IPS DF 6.9 (cell line): ENCODE results near the gene ARHGAP33.

Experiments used
- DNase-seq: peaks from one replicate; pipeline ENCODE4 v3.0.0-alpha.2; 2013; ENCODE audit warnings: low read depth, low spot score
- H3K27ac ChIP-seq: one replicate; pipeline ENCODE4 v1.5.1; 2013; ENCODE audit warnings: low read length, control low read depth
- H3K27me3 ChIP-seq: 2 replicates; pipeline ENCODE4 v1.6.1; 2013; ENCODE audit warnings: mild to moderate bottlenecking, low read length; ENCODE audit not compliant: control insufficient read depth, insufficient read depth
- H3K36me3 ChIP-seq: 2 replicates; pipeline ENCODE4 v1.6.1; 2013; ENCODE audit warnings: low read length; ENCODE audit not compliant: control insufficient read depth, insufficient read depth
- H3K4me1 ChIP-seq: 2 replicates; pipeline ENCODE4 v1.6.1; 2013; ENCODE audit warnings: low read length; ENCODE audit not compliant: control insufficient read depth, insufficient read depth
- H3K4me3 ChIP-seq: 2 replicates; pipeline ENCODE4 v1.5.1; 2013; ENCODE audit warnings: mild to moderate bottlenecking, low read length
- H3K9me3 ChIP-seq: 2 replicates; pipeline ENCODE4 v1.6.1; 2013; ENCODE audit warnings: low read length, inconsistent platforms; ENCODE audit not compliant: control insufficient read depth, insufficient read depth
- WGBS: extraction: QIAGEN DNeasy Blood & Tissue Kit; methylation state at CpG from one replicate; pipeline ENCODE4 v1.1.7; 2013; ENCODE audit warnings: mixed read lengths, missing lambda C conversion rate; ENCODE audit not compliant: insufficient read length, insufficient coverage; 5-methylcytosine and 5-hydroxymethylcytosine counted together

The ARHGAP33 gene

GRCh38 chr19:35748106-35749020, 27.0 kb upstream of the ARHGAP33 start, which contains the start of gene LIN37:
Gene LIN37, plus strand, starts transcription at chr19:35748576. Its CDS starts 149 bp downstream, at chr19:35748725.
- Histone ChIP-seq H3K4me3 (peak within 1 kb of the TSS; percentile 61; the same call in 1 of the 2 replicates), H3K27ac (no peak within 1 kb of the TSS), H3K9me3 (no peaks in the 10 kb centered on the region), H3K36me3 (no peaks in the 10 kb centered on the region), H3K4me1 (no peaks in the 10 kb centered on the region), H3K27me3 (no peaks in the 10 kb centered on the region)
- no CpG with 5 or more reads among the region's 45 CpGs for WGBS
- DNase-seq: peak; percentile 97

DNA sequence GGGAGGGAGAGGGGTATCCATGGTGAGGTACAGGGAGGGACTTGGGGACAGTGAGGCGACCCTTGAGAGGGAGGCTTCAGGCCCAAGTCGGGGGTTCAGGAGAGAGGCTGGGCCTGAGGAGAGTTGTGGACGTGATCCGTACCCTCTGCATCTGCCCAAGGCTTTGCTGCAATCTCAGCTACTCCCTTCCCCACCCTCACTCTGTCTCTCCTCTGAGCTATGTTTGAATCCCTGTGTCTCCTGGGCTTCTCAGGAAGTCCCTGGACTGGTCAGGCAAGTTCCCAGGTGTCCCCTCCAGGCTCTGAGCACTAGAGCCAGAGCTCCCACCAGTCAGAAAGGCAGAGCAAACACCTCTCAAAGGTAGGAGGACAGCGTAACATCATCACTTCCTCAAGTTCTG, 25.2 kb upstream of the ARHGAP33 start:
- Histone ChIP-seq H3K9me3 (no peaks in the 10 kb centered on the region), H3K27me3 (no peaks in the 10 kb centered on the region), H3K4me1 (no peaks in the 10 kb centered on the region), H3K36me3 (no peaks in the 10 kb centered on the region), H3K4me3 (no peak overlapping the region), H3K27ac (no peak overlapping the region)
- no peak for DNase-seq
- no CpG with 5 or more reads among the region's 5 CpGs for WGBS

DNA sequence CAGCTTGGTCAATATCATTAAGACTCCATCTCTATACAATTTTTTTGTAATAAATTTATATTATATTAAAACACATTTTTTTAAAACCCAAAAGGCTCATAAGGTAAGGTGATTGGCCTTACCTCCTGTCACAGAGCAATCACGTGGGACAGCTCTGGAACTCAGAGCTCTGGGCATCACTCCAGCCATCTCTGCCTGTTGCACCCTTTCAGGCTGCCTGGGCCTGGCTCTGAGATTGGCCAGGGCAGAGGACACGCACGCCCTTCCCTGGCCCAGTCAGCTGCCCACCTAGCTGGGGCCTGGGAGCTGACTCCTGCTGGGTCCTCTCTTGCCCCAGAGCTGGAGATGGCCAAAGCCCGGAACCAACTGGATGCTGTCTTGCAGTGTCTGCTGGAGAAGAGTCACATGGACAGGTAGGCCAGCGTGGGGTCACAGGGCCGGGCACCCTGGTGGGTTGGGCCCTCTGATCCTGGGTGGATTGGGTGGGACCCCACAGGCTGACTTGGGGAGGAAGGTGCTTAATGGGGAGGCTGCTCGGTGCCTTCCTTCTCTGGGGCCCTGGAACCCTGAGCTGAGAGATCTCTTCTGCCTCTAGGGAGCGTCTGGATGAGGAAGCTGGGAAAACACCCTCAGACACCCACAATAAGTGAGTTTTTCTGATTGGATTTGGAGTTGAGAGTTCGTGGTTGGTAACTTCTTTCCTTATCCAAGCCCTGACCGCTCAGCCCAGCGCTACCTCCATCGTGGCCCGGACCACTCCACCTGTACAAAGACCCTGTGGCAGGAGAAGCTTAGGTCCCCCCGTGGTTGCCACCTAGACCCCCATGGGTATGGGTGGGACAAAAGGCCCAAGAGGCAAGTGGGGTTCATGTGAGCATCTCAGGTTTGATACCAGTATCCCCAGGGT, 23.3 kb upstream of the ARHGAP33 start:
- Histone ChIP-seq H3K4me3 (no peak overlapping the region), H3K27ac (no peak overlapping the region), H3K4me1 (no peaks in the 10 kb centered on the region), H3K27me3 (no peaks in the 10 kb centered on the region), H3K9me3 (no peaks in the 10 kb centered on the region), H3K36me3 (no peaks in the 10 kb centered on the region)
- WGBS: no CpG with 5 or more reads among the region's 14 CpGs
- DNase-seq: no peak

GRCh38 chr19:35752746-35753350, 22.5 kb upstream of the ARHGAP33 start:
- no peak for DNase-seq
- Histone ChIP-seq H3K4me1 (0 out of 2 replicates have a peak, but pooled peaks cover 2% of the 10 kb centered on the region), H3K9me3 (no peaks in the 10 kb centered on the region), H3K27ac (no peak overlapping the region), H3K36me3 (no peaks in the 10 kb centered on the region), H3K27me3 (no peaks in the 10 kb centered on the region), H3K4me3 (no peak overlapping the region)
- WGBS: no CpG with 5 or more reads among the region's 20 CpGs

- no peak for DNase-seq
- Histone ChIP-seq H3K27me3 (no peaks in the 10 kb centered on the region), H3K4me3 (no peak overlapping the region), H3K4me1 (0 out of 2 replicates have a peak, but pooled peaks cover 2% of the 10 kb centered on the region), H3K9me3 (no peaks in the 10 kb centered on the region), H3K36me3 (no peaks in the 10 kb centered on the region), H3K27ac (no peak overlapping the region)
- WGBS: no CpG with 5 or more reads among the region's 20 CpGs
Measured at GRCh38 chr19:35753634-35754369, 21.6 kb upstream of the ARHGAP33 start.

DNA sequence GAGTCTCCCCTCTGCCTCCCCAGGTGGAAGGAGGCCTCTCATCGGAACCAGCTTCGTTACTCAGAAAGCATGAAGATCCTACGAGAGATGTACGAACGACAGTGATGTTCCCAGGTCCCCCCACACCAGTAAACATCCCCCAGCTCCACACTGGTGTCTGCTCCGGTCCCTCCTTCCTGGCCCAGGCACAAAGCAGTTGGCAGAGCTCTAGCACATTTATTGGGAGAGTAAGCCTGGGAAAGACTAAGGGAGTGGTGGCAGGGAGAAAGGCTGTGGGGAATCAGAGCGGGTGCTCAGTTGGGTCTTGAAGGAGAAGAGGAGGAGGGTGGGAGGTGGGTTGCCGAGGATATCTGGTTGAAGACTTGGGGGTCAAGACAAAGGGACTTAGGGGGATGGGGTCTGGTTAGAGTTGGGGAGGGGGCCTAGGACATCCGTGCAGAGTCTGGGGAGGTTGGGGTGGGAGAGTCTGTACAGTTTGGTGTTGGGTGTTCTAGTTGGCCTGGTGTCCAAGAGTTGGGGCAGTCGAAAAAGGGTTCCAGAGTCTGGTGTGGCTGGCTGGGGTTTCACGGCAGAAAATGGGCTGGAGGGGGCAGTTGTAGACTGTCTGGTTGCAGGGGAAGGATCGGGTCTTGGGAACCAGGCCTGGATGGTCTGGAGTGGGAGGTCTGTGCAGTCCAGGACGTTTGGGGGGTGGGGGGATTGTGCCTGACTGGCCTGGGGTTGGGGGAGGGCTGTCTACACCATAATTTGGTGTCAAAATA, 20.8 kb upstream of the ARHGAP33 start:
- Histone ChIP-seq H3K9me3 (no peaks in the 10 kb centered on the region), H3K4me1 (0 out of 2 replicates have a peak, but pooled peaks cover 2% of the 10 kb centered on the region), H3K27ac (no peak overlapping the region), H3K4me3 (no peak overlapping the region), H3K36me3 (no peaks in the 10 kb centered on the region), H3K27me3 (no peaks in the 10 kb centered on the region)
- no peak for DNase-seq
- no CpG with 5 or more reads among the region's 13 CpGs for WGBS

DNA sequence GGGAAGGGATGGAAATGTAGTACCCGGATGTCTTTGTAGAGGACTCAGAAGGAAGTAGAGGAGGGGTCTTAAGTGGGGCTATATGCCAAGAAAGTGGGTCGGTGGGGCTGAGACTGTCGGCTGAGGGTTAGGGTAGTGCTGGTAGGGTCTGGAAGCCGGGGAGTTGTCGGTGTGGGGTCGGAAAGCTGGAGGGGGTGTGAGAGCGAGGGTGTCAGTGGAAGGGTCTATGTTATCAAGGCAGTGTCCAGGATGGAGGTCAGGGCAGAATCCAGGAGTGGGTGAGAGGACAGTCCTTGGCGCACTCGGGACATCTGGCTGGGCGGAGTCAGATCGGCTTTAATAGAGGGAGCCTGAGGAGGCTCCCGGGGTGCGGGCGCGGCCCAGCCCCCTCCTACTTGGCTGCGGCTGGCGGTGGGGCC, 20.2 kb upstream of the ARHGAP33 start:
- no CpG with 5 or more reads among the region's 17 CpGs for WGBS
- Histone ChIP-seq H3K36me3 (no peaks in the 10 kb centered on the region), H3K4me3 (peak overlapping the region; percentile 69; the same call in 1 of the 2 replicates), H3K4me1 (0 out of 2 replicates have a peak, but pooled peaks cover 2% of the 10 kb centered on the region), H3K27ac (no peak overlapping the region), H3K9me3 (no peaks in the 10 kb centered on the region), H3K27me3 (no peaks in the 10 kb centered on the region)
- no peak for DNase-seq

GRCh38 chr19:35755550-35756376, 19.6 kb upstream of the ARHGAP33 start:
- no peaks in the 10 kb centered on the region for H3K36me3 ChIP-seq
- H3K27me3 ChIP-seq: no peaks in the 10 kb centered on the region
- peak overlapping the region; percentile 69; the same call in 1 of the 2 replicates for H3K4me3 ChIP-seq
- 0 out of 2 replicates have a peak, but pooled peaks cover 2% of the 10 kb centered on the region for H3K4me1 ChIP-seq
- WGBS: no CpG with 5 or more reads among the region's 74 CpGs
- DNase-seq: no peak
- H3K27ac ChIP-seq: no peak overlapping the region
- H3K9me3 ChIP-seq: no peaks in the 10 kb centered on the region
